Liver (tissue), 9 donors: ENCODE measurements around the gene TEX11. TPM values are rescaled to one million over a fixed set of nuclear protein-coding genes. Genes with fewer than 3 reads are reported as not detected.
"Not testable (repeated sequence)": the region's sequence is repeated elsewhere in the genome, so short reads cannot be mapped to it uniquely, and the experiment has no call there.

Experiments used
- DNase-seq: peaks from one replicate; pipeline ENCODE4 v3.0.0-alpha.2; 2017; ENCODE audit warnings: low spot score
- H3K27ac ChIP-seq, 2 donors: one replicate each; pipeline ENCODE4 v1.7.0; 2013; ENCODE audit warnings: inconsistent platforms in 2 of 2, low read length in 2 of 2, control low read depth in 1 of 2, low read depth in 1 of 2, mild to moderate bottlenecking in 1 of 2
- H3K27me3 ChIP-seq, 4 donors: one replicate each; pipeline versions ENCODE4 v1.6.1 to v1.7.0; 2013; ENCODE audit warnings: low read length in 3 of 4, inconsistent platforms in 1 of 4, mild to moderate bottlenecking in 1 of 4, moderate library complexity in 1 of 4; ENCODE audit not compliant: control insufficient read depth in 4 of 4, insufficient read depth in 4 of 4
- H3K36me3 ChIP-seq, 4 donors: one replicate each; pipeline versions ENCODE4 v1.6.1 to v1.7.0; 2013; ENCODE audit warnings: low read length in 3 of 4, mild to moderate bottlenecking in 3 of 4, low read depth in 1 of 4, moderate library complexity in 1 of 4; ENCODE audit not compliant: control insufficient read depth in 4 of 4, insufficient read depth in 3 of 4
- H3K4me1 ChIP-seq, 4 donors: one replicate each; pipeline versions ENCODE4 v1.6.1 to v1.7.0; 2013; ENCODE audit warnings: low read length in 3 of 4, mild to moderate bottlenecking in 3 of 4, moderate library complexity in 1 of 4; ENCODE audit not compliant: control insufficient read depth in 4 of 4, insufficient read depth in 4 of 4
- H3K4me3 ChIP-seq, 3 donors: one replicate each; pipeline versions ENCODE4 v1.6.1 to v1.7.0; 2013; ENCODE audit warnings: low read length in 3 of 3, control low read depth in 1 of 3, low read depth in 1 of 3, mild to moderate bottlenecking in 1 of 3
- H3K9ac ChIP-seq, 2 donors: one replicate each; pipeline ENCODE4 v1.7.0; 2013; ENCODE audit warnings: low read length in 2 of 2, mild to moderate bottlenecking in 2 of 2, moderate library complexity in 2 of 2, control low read depth in 1 of 2, low read depth in 1 of 2
- H3K9me3 ChIP-seq, 4 donors: one replicate each; pipeline versions ENCODE4 v1.6.1 to v1.7.0; 2013; ENCODE audit warnings: low read length in 3 of 4; ENCODE audit not compliant: control insufficient read depth in 4 of 4
- ATF3 ChIP-seq: IDR thresholded peaks from 2 replicates; pipeline ENCODE4 v1.6.1; 2016; ENCODE audit warnings: antibody characterized with exemption
- CTCF ChIP-seq: fragments of 150-350 bp; IDR thresholded peaks from 2 replicates; pipeline ENCODE4 v1.5.1; 2017; ENCODE audit warnings: improper control_type of control experiment, low read depth, low read length; ENCODE audit not compliant: missing input control
- EGR1 ChIP-seq, 2 donors: IDR thresholded peaks; 2 replicates each; pipeline ENCODE4 v1.6.1; 2016 to 2018; ENCODE audit warnings: antibody characterized with exemption in 2 of 2, low read depth in 2 of 2
- FOXA1 ChIP-seq: IDR thresholded peaks from 2 replicates; pipeline ENCODE4 v1.6.1; 2016; ENCODE audit warnings: antibody characterized with exemption
- FOXA2 ChIP-seq: IDR thresholded peaks from 2 replicates; pipeline ENCODE4 v1.6.1; 2016; ENCODE audit warnings: antibody characterized with exemption
- GABPA ChIP-seq, 2 donors: IDR thresholded peaks in 1 of 2; conservative IDR thresholded peaks in 1 of 2; 2 replicates each; pipeline ENCODE4 v1.6.1; 2016; ENCODE audit warnings: antibody characterized with exemption in 2 of 2, mild to moderate bottlenecking in 1 of 2, moderate library complexity in 1 of 2
- HNF4A ChIP-seq, 2 donors: conservative IDR thresholded peaks; 2 replicates each; pipeline ENCODE4 v1.6.1; 2016; ENCODE audit warnings: antibody characterized with exemption in 2 of 2, mild to moderate bottlenecking in 2 of 2
- HNF4G ChIP-seq: IDR thresholded peaks from 2 replicates; pipeline ENCODE4 v1.6.1; 2016; ENCODE audit warnings: antibody characterized with exemption
- JUND ChIP-seq, 2 donors: IDR thresholded peaks; 2 replicates each; pipeline ENCODE4 v1.6.1; 2016; ENCODE audit warnings: antibody characterized with exemption in 2 of 2
- MAX ChIP-seq: IDR thresholded peaks from 2 replicates; pipeline ENCODE4 v1.6.1; 2016; ENCODE audit warnings: antibody characterized with exemption
- NR2F2 ChIP-seq: IDR thresholded peaks from 2 replicates; pipeline ENCODE4 v1.6.1; 2016; ENCODE audit warnings: antibody characterized with exemption
- RAD21 ChIP-seq, 2 donors: IDR thresholded peaks; 2 replicates each; pipeline ENCODE4 v1.6.1; 2016; ENCODE audit warnings: antibody characterized with exemption in 2 of 2, mild to moderate bottlenecking in 2 of 2
- REST ChIP-seq: IDR thresholded peaks from 2 replicates; pipeline ENCODE4 v1.6.1; 2016; ENCODE audit warnings: antibody characterized with exemption, mild to moderate bottlenecking
- RXRA ChIP-seq, 2 donors: IDR thresholded peaks; 2 replicates each; pipeline ENCODE4 v1.6.1; 2017 to 2018; ENCODE audit warnings: antibody characterized with exemption in 2 of 2, mild to moderate bottlenecking in 1 of 2
- SP1 ChIP-seq: IDR thresholded peaks from 2 replicates; pipeline ENCODE4 v1.6.1; 2018; ENCODE audit warnings: antibody characterized with exemption, mild to moderate bottlenecking
- TAF1 ChIP-seq: conservative IDR thresholded peaks from 2 replicates; pipeline ENCODE4 v1.6.1; 2016; ENCODE audit warnings: antibody characterized with exemption, mild to moderate bottlenecking
- YY1 ChIP-seq: IDR thresholded peaks from 2 replicates; pipeline ENCODE4 v1.6.1; 2016; ENCODE audit warnings: antibody characterized with exemption, mild to moderate bottlenecking
- ZBTB33 ChIP-seq: IDR thresholded peaks from 2 replicates; pipeline ENCODE4 v1.6.1; 2016; ENCODE audit warnings: antibody characterized with exemption
- WGBS: extraction: QIAGEN DNeasy Blood & Tissue Kit; methylation state at CpG from one replicate; pipeline ENCODE4 v1.1.7; 2013; 5-methylcytosine and 5-hydroxymethylcytosine counted together
- polyA plus RNA-seq, 2 donors: library from polyadenylated mRNA; stranded (reverse) in 1 of 2; unstranded in 1 of 2; fragments of 200-250 nt in 1 of 2; fragments of >200 nt in 1 of 2; fragmentation: Nextera tagmentation in 1 of 2; extraction: Ambion mirVana in 1 of 2; gene quantifications; one replicate each; pipeline versions ENCODE4 v1.2.1 to v1.2.3, GENCODE V29; 2013 to 2015
- total RNA-seq, 2 donors: library from RNA; depleted of rRNA; stranded (reverse); fragments of >200 nt; gene quantifications; one replicate each; pipeline ENCODE4 v1.2.3, GENCODE V29; 2014
- donor health status: healthy.
- donor health status: healthy.
- donor health status: healthy.
- donor health status: healthy.
- donor health status: healthy.

TEX11 gene
- total and polyA plus RNA-seq, 4 donors, result 0.03 to 0.14 (median 0.08) TPM; not detected in 1

- DNase-seq, result no peak
- H3K9ac ChIP-seq, result no peak overlapping the region
- 85% methylated on average over 2 of the region's 2 CpGs for WGBS
- no peaks in the 10 kb centered on the region for H3K9me3 ChIP-seq
- H3K27ac ChIP-seq, result no peak overlapping the region
- no peaks in the 10 kb centered on the region for H3K27me3 ChIP-seq
- H3K4me1 ChIP-seq, result no peaks in the 10 kb centered on the region
- TF ChIP-seq HNF4G (no peak), FOXA1 (no peak), EGR1 (IDR thresholded peaks at IDR 0.05; ENCODE audit: low read depth in 2 of 2) (no peak), ZBTB33 (no peak), YY1 (no peak), JUND (IDR thresholded peaks at IDR 0.05) (no peak), ATF3 (no peak), SP1 (no peak), CTCF (no peak), RAD21 (IDR thresholded peaks at IDR 0.05) (no peak), REST (no peak), MAX (no peak), GABPA (IDR thresholded peaks at IDR 0.05 in 1 of 2, conservative IDR thresholded peaks at IDR 0.05 in 1 of 2) (no peak), FOXA2 (no peak), HNF4A (conservative IDR thresholded peaks at IDR 0.05) (no peak), NR2F2 (no peak), TAF1 (no peak), RXRA (IDR thresholded peaks at IDR 0.05) (no peak)
- H3K36me3 ChIP-seq, result no peaks in the 10 kb centered on the region
- H3K4me3 ChIP-seq, result no peak overlapping the region
Observed at GRCh38 chrX:70878902-70879301, 29.6 kb downstream of the TEX11 start.

- H3K4me1 ChIP-seq, result no peaks in the 10 kb centered on the region
- H3K4me3 ChIP-seq, result no peak overlapping the region
- no peaks in the 10 kb centered on the region for H3K9me3 ChIP-seq
- no peak for DNase-seq
- no peak overlapping the region for H3K27ac ChIP-seq
- H3K27me3 ChIP-seq, result peaks cover 0 to 2% (median 0%) of the 10 kb centered on the region in 4 donors
- H3K9ac ChIP-seq, result no peak overlapping the region
- WGBS, result 58% methylated on average over 3 of the region's 3 CpGs
- TF ChIP-seq GABPA (IDR thresholded peaks at IDR 0.05 in 1 of 2, conservative IDR thresholded peaks at IDR 0.05 in 1 of 2) (no peak), HNF4G (no peak)
- no peaks in the 10 kb centered on the region for H3K36me3 ChIP-seq
Observed at GRCh38 chrX:70852294-70852693, 56.2 kb downstream of the TEX11 start.

GRCh38 chrX:70844081-70844480 is 64.4 kb downstream of the TEX11 start:
- DNase-seq, H3K9me3 ChIP-seq, H3K27me3 ChIP-seq, H3K4me1 ChIP-seq, H3K4me3 ChIP-seq, H3K9ac ChIP-seq, H3K36me3 ChIP-seq, H3K27ac ChIP-seq: not testable (repeated sequence)
- WGBS, result 94% methylated on average over 6 of the region's 6 CpGs

GRCh38 chrX:70843620-70844019 is 64.9 kb downstream of the TEX11 start:
- not testable (repeated sequence) for H3K9ac ChIP-seq, H3K27ac ChIP-seq, H3K36me3 ChIP-seq, DNase-seq, H3K9me3 ChIP-seq, H3K27me3 ChIP-seq, H3K4me3 ChIP-seq, H3K4me1 ChIP-seq
- 82% methylated on average over 1 of the region's 1 CpG for WGBS
